ENCODE results near the gene PARP12. TPM values are rescaled to one million over a fixed set of nuclear protein-coding genes. Genes with fewer than 3 reads are reported as not detected.

Gene PARP12
- total and polyA plus RNA-seq, 2 of the 8 experiments (the other 6 are each of a cell fraction or from before 2014, with no cell fraction given) = 9.0 to 21.5 TPM

- TF ChIP-seq POU5F1 (IDR thresholded peaks at IDR 0.05; ENCODE audit: low read depth, low read length) (no peak), TAF1 (IDR thresholded peaks at IDR 0.05; ENCODE audit: low read depth, low read length) (no peak), SP4 (IDR thresholded peaks at IDR 0.05; ENCODE audit: low read length) (no peak), MAX (IDR thresholded peaks at IDR 0.05) (no peak), KDM4A (IDR thresholded peaks at IDR 0.05; ENCODE audit: low read depth, low read length, severe bottlenecking) (no peak)
Measured at GRCh38 chr7:140019172-140019571, 43.6 kb downstream of the PARP12 start (continued).

All from H1 (cell line).